OCI-LY7 (cell line): Measurements from ENCODE around the gene TMPRSS6. TPM values are rescaled to one million over a fixed set of nuclear protein-coding genes. Genes with fewer than 3 reads are reported as not detected.

Experiments used
- BruUV-seq: library from RNA; stranded (reverse); fragments of 400-500 nt; replicated peaks from 2 replicates; lab custom pipeline; 2021; lab: Mats Ljungman, UMichigan
- CTCF ChIA-PET: fragments of 300-600 bp; sonication (Branson Sonifier 250); formaldehyde crosslinking; loops from one replicate; lab custom pipeline; 2022; ENCODE audit warnings: antibody characterized with exemption; ENCODE audit not compliant: unreplicated experiment; lab: Charles Lee
- POLR2A ChIA-PET: fragments of 300-600 bp; sonication (Branson Sonifier 250); formaldehyde crosslinking; loops from one replicate; lab custom pipeline; 2022; ENCODE audit warnings: antibody characterized with exemption; lab: Charles Lee
- DNase-seq: peaks from one replicate; pipeline ENCODE4 v3.0.0-alpha.2; 2015; ENCODE audit warnings: low spot score
- H2AFZ ChIP-seq: fragments of 200-600 bp; sonication (generic), shearing (Covaris generic); 2 replicates; pipeline ENCODE4 v1.6.1; 2014; ENCODE audit warnings: mild to moderate bottlenecking, antibody characterized with exemption, low read length, moderate library complexity
- H3K27ac ChIP-seq: fragments of 200-600 bp; sonication (generic); 2 replicates; pipeline ENCODE4 v1.5.1; 2014; ENCODE audit warnings: mixed run types, low read depth, mild to moderate bottlenecking, moderate library complexity, low read length, inconsistent platforms; ENCODE audit not compliant: poor library complexity, severe bottlenecking
- H3K36me3 ChIP-seq: fragments of 200-600 bp; sonication (generic); 2 replicates; pipeline ENCODE4 v1.6.1; 2014; ENCODE audit warnings: mild to moderate bottlenecking, antibody characterized with exemption, low read length, moderate library complexity, mixed read lengths; ENCODE audit not compliant: insufficient read depth
- H3K4me1 ChIP-seq: fragments of 200-600 bp; sonication (generic); 2 replicates; pipeline ENCODE4 v1.5.1; 2014; ENCODE audit warnings: mild to moderate bottlenecking, low read length; ENCODE audit not compliant: insufficient read depth, poor library complexity, severe bottlenecking
- H3K4me2 ChIP-seq: fragments of 200-600 bp; sonication (generic); 2 replicates; pipeline ENCODE4 v1.6.1; 2014; ENCODE audit warnings: mild to moderate bottlenecking, low read length
- H3K4me3 ChIP-seq: fragments of 200-600 bp; sonication (generic); 2 replicates; pipeline ENCODE4 v1.5.1; 2014; ENCODE audit warnings: mild to moderate bottlenecking, low read depth, low read length; ENCODE audit not compliant: poor library complexity, severe bottlenecking
- H3K79me2 ChIP-seq: fragments of 200-600 bp; sonication (generic); 2 replicates; pipeline ENCODE4 v1.6.1; 2016; ENCODE audit warnings: low read depth, mild to moderate bottlenecking, low read length, moderate library complexity, mixed read lengths; ENCODE audit not compliant: insufficient read depth
- H3K9me2 ChIP-seq: fragments of 200-600 bp; sonication (generic); 2 replicates; pipeline ENCODE4 v1.6.1; 2016; ENCODE audit warnings: mild to moderate bottlenecking, low read length, mixed read lengths; ENCODE audit not compliant: insufficient read depth
- H3K9me3 ChIP-seq: fragments of 200-600 bp; sonication (generic); 2 replicates; pipeline ENCODE4 v1.6.1; 2014; ENCODE audit warnings: mild to moderate bottlenecking, mixed run types, low read length, mixed read lengths
- H4K20me1 ChIP-seq: fragments of 200-600 bp; sonication (generic); 2 replicates; pipeline ENCODE4 v1.6.1; 2014; ENCODE audit warnings: mild to moderate bottlenecking, antibody characterized with exemption, low read length, moderate library complexity, mixed read lengths; ENCODE audit not compliant: insufficient read depth
- CTCF ChIP-seq: fragments of 200-600 bp; sonication (generic); conservative IDR thresholded peaks from 2 replicates; pipeline ENCODE4 v1.5.1; 2014; ENCODE audit warnings: mild to moderate bottlenecking, antibody characterized with exemption, low read length, moderate library complexity, mixed read lengths
- EZH2phosphoT487 ChIP-seq: fragments of 200-600 bp; sonication (generic); IDR thresholded peaks from 2 replicates; pipeline ENCODE4 v1.6.1; 2018; ENCODE audit warnings: low read depth, borderline replicate concordance, mild to moderate bottlenecking, mixed run types, antibody characterized with exemption, low read length, moderate library complexity, mixed read lengths
- intact Hi-C: fragments of 100-400 bp; cut with micrococcal nuclease; formaldehyde crosslinking; loops from one replicate; pipeline ENCODE4 v1.10.0; 2022; ENCODE audit not compliant: unreplicated experiment
- total RNA-seq, 2 experiments: library from RNA; depleted of rRNA in 1 of 2; stranded (reverse); fragments of >200 nt in 1 of 2; shearing (Covaris generic) in 1 of 2; gene quantifications; 2 replicates each; pipeline ENCODE4 v1.2.3, GENCODE V29; 2014 to 2022

TMPRSS6 gene
- total RNA-seq, 2 experiments from 2014 or later = not detected

GRCh38 chr22:37036655-37037377 lies 72.7 kb downstream of the TMPRSS6 start:
- TF ChIP-seq EZH2phosphoT487 (no peak), CTCF (no peak)
- ChIA-PET CTCF (no interaction called here), POLR2A (no interaction called here)
- no TSS peak for BruUV-seq
- Histone ChIP-seq H3K36me3 (no peaks in the 10 kb centered on the region), H3K9me2 (no peaks in the 10 kb centered on the region), H2AFZ (no peak overlapping the region), H3K4me3 (no peak overlapping the region), H4K20me1 (no peaks in the 10 kb centered on the region), H3K4me1 (no peaks in the 10 kb centered on the region), H3K4me2 (no peak overlapping the region), H3K27ac (no peak overlapping the region), H3K9me3 (no peaks in the 10 kb centered on the region), H3K79me2 (no peaks in the 10 kb centered on the region)
- intact Hi-C loops = no loop called here
- no peak for DNase-seq

GRCh38 chr22:37033605-37034430 lies 75.7 kb downstream of the TMPRSS6 start:
- ChIA-PET CTCF (no interaction called here), POLR2A (no interaction called here)
- Histone ChIP-seq H2AFZ (no peak overlapping the region), H3K36me3 (peaks cover 3% of the 10 kb centered on the region; the same call in 1 of the 2 replicates), H3K9me2 (no peaks in the 10 kb centered on the region), H3K4me2 (no peak overlapping the region), H3K27ac (no peak overlapping the region), H4K20me1 (no peaks in the 10 kb centered on the region), H3K4me3 (no peak overlapping the region), H3K4me1 (no peaks in the 10 kb centered on the region), H3K9me3 (no peaks in the 10 kb centered on the region), H3K79me2 (no peaks in the 10 kb centered on the region)
- intact Hi-C loops = no loop called here
- DNase-seq = no peak
- no peak for TF ChIP-seq EZH2phosphoT487
- BruUV-seq = no TSS peak

- no peaks in the 10 kb centered on the region for H3K9me3 ChIP-seq
- H3K79me2 ChIP-seq = no peaks in the 10 kb centered on the region
- intact Hi-C loops = no loop called here
- peaks cover 8% of the 10 kb centered on the region for H3K36me3 ChIP-seq
- POLR2A ChIA-PET = no interaction called here
- H2AFZ ChIP-seq = no peak overlapping the region
- TF ChIP-seq CTCF = no peak
- TF ChIP-seq EZH2phosphoT487 = no peak
- CTCF ChIA-PET = interaction anchor here (0.6 kb wide), 1 partner anchor 17 kb away, joined by 6 read pairs; no protein-coding TSS in a partner anchor
- H3K27ac ChIP-seq = no peak overlapping the region
- no peak overlapping the region for H3K4me3 ChIP-seq
- no peaks in the 10 kb centered on the region for H4K20me1 ChIP-seq
- no TSS peak for BruUV-seq
- H3K4me2 ChIP-seq = no peak overlapping the region
- DNase-seq = no peak
- no peaks in the 10 kb centered on the region for H3K9me2 ChIP-seq
- H3K4me1 ChIP-seq = no peaks in the 10 kb centered on the region
Observed at GRCh38 chr22:37032535-37033460, 76.7 kb downstream of the TMPRSS6 start.
